ENCODE data around the gene GXYLT2. TPM values are rescaled to one million over a fixed set of nuclear protein-coding genes. Genes with fewer than 3 reads are reported as not detected.

Gene GXYLT2
- total RNA-seq, 1 donor from 2014 or later: 59.7 TPM

DNA sequence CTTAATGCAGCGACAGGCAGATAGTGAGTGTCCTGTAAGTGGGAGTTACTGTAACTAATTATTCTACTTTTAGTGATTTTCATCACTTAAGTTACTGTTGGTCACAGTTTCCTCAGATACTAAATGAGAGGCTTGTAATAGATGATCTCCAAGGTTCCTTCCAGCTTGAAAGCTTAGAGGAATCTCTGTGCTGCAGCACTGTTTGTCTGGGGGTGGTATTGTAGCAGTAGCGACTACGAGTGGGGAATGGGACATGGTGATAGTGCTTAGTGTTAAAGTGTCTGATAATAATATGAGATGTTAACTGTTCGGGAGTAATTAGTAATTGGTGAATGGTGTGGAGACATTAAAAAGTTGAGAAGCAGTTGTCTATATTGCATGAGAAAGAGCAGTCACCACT lies 121.2 kb downstream of the GXYLT2 start:
- DNase-seq (ENCODE audit: low read depth): no peak

GRCh38 chr3:73009750-73010149 lies 121.9 kb downstream of the GXYLT2 start:
- no peak for DNase-seq (ENCODE audit: low read depth)

- DNase-seq (ENCODE audit: low read depth): no peak
Measured at GRCh38 chr3:73010158-73010557, 122.3 kb downstream of the GXYLT2 start.

- DNase-seq (ENCODE audit: low read depth): no peak
Measured at GRCh38 chr3:73018298-73018697, 130.5 kb downstream of the GXYLT2 start.

DNA sequence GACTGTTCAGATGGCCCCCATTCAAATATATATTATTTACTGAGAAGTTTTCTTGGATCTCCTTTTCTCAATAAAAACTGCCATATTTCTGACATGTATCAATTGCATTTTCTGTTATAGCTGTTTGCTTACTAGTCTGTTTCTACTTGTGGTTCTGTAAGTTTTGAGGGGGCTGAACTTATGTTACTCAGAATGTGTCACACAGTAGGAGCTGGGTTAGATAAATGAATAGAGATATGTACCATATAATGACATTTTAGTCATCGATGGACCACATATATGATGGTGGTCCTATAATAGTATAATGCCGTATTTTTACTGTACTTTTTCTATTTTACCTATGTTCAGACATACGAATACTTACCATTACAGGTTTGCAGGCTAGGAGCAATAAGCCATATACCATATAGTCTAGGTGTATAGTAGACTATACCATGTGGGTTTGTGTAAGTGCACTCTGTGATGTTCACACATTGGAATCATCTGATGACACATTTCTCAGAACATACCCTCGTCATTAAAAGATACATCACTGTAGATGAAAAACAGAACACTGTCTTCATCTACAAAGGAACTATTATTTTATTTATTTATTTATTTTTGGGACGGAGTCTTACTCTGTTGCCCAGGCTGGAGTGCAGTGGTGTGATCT lies 131.1 kb downstream of the GXYLT2 start:
- no peak for DNase-seq (ENCODE audit: low read depth)

GRCh38 chr3:73021301-73021835 lies 133.5 kb downstream of the GXYLT2 start:
- no peak for DNase-seq (ENCODE audit: low read depth)

GRCh38 chr3:73024836-73025235 lies 137.0 kb downstream of the GXYLT2 start:
- DNase-seq (ENCODE audit: low read depth): no peak

- DNase-seq (ENCODE audit: low read depth): no peak
Measured at GRCh38 chr3:73026111-73026759, 138.4 kb downstream of the GXYLT2 start.

Other genes with a start within 250 kb of the GXYLT2 start
- 24.0 and 33.4 TPM in 2 replicates for gene SHQ1, start 39.6 kb upstream of the GXYLT2 start, total RNA-seq
- 95.2 and 124 TPM in 2 replicates for gene PPP4R2, start 108.8 kb downstream of the GXYLT2 start, total RNA-seq
- 3.4 and 3.7 TPM in 2 replicates for gene EBLN2, start 173.6 kb downstream of the GXYLT2 start, total RNA-seq

All from myocyte (in vitro differentiated cells).